SIG-M5 treated with dmso at 0.1 percent for 504 hours (cell line): Measurements from ENCODE around the gene ZSCAN18.

Source experiments
- DNase-seq: peaks from one replicate; lab custom pipeline; 2025; ENCODE audit not compliant: unreplicated experiment; lab: John Stamatoyannopoulos, UW

Gene ZSCAN18

GRCh38 chr19:58086825-58087710 lies 11.0 kb downstream of the ZSCAN18 start:
- no peak for DNase-seq

- no peak for DNase-seq
Observed at GRCh38 chr19:58085348-58085875, 12.6 kb downstream of the ZSCAN18 start.

GRCh38 chr19:58084596-58085347 lies 13.3 kb downstream of the ZSCAN18 start:
- no peak for DNase-seq

- no peak for DNase-seq
Observed at GRCh38 chr19:58083021-58083420, 15.0 kb downstream of the ZSCAN18 start.

GRCh38 chr19:58079792-58080191 lies 18.2 kb downstream of the ZSCAN18 start:
- DNase-seq: no peak

- DNase-seq: no peak
Observed at GRCh38 chr19:58067240-58067912, 30.7 kb downstream of the ZSCAN18 start.

GRCh38 chr19:58063712-58064111 lies 34.3 kb downstream of the ZSCAN18 start:
- no peak for DNase-seq

GRCh38 chr19:58060231-58060630 lies 37.8 kb downstream of the ZSCAN18 start:
- DNase-seq: no peak

- no peak for DNase-seq
Observed at GRCh38 chr19:58059671-58060078, 38.4 kb downstream of the ZSCAN18 start.

GRCh38 chr19:58059003-58059670 lies 38.9 kb downstream of the ZSCAN18 start, which contains the start of gene ZNF135:
Gene ZNF135 (plus strand): TSS chr19:58059282. CDS start chr19:58060003, 721 bp downstream.
- DNase-seq: no peak

GRCh38 chr19:58058467-58058866 lies 39.6 kb downstream of the ZSCAN18 start:
- no peak for DNase-seq

GRCh38 chr19:58056861-58057260 lies 41.2 kb downstream of the ZSCAN18 start:
- no peak for DNase-seq

GRCh38 chr19:58056261-58056660 lies 41.8 kb downstream of the ZSCAN18 start:
- DNase-seq: no peak

GRCh38 chr19:58054901-58055874 lies 42.8 kb downstream of the ZSCAN18 start:
- DNase-seq: no peak

- DNase-seq: no peak
Observed at GRCh38 chr19:58053480-58054156, 44.4 kb downstream of the ZSCAN18 start.

- DNase-seq: no peak
Observed at GRCh38 chr19:58052256-58052655, 45.8 kb downstream of the ZSCAN18 start.

- no peak for DNase-seq
Observed at GRCh38 chr19:58047672-58048071, 50.4 kb downstream of the ZSCAN18 start.

GRCh38 chr19:58046856-58047255 lies 51.2 kb downstream of the ZSCAN18 start:
- DNase-seq: no peak
